ENCODE measurements around the gene MPZL3.

GRCh38 chr11:118210323-118210722 is 41.8 kb downstream of the MPZL3 start:
- TF ChIP-seq POLR2A (IDR thresholded peaks at IDR 0.05) (no peak), CTCF (IDR thresholded peaks at IDR 0.05) (no peak)
